WTC11 (cell line): Measurements from ENCODE around the gene AMN.

ENCODE experiments used
- CDX4 ChIP-seq: fragments of 250-450 bp; sonication (Bioruptor Pico); IDR thresholded peaks from 2 replicates; pipeline ENCODE4 v1.9.0; 2021; ENCODE audit warnings: moderate library complexity, mild to moderate bottlenecking, inconsistent platforms, borderline replicate concordance
- CTCF ChIP-seq: fragments of 200-600 bp; IDR thresholded peaks from 2 replicates; pipeline ENCODE4 v1.8.0; 2022; ENCODE audit warnings: antibody characterized with exemption
- GABPB1 ChIP-seq: sonication (generic); formaldehyde crosslinking; IDR thresholded peaks from 2 replicates; pipeline ENCODE4 v1.8.1; 2023; ENCODE audit warnings: mild to moderate bottlenecking, missing genetic modification reagents
- OVOL2 ChIP-seq: fragments of 250-450 bp; sonication (Bioruptor Pico); IDR thresholded peaks from 2 replicates; pipeline ENCODE4 v1.9.0; 2021; ENCODE audit warnings: mild to moderate bottlenecking, borderline replicate concordance
- TEAD4 ChIP-seq: sonication (generic); formaldehyde crosslinking; IDR thresholded peaks from 2 replicates; pipeline ENCODE4 v1.8.0; 2022; ENCODE audit warnings: mild to moderate bottlenecking, missing genetic modification reagents
- TP53 ChIP-seq: sonication (generic); formaldehyde crosslinking; IDR thresholded peaks from 2 replicates; pipeline ENCODE4 v1.8.1; 2023; ENCODE audit warnings: mild to moderate bottlenecking, missing genetic modification reagents
- ZNF121 ChIP-seq: sonication (generic); formaldehyde crosslinking; IDR thresholded peaks from 2 replicates; pipeline ENCODE4 v1.8.0; 2023; ENCODE audit warnings: missing genetic modification reagents
- ZNF232 ChIP-seq: sonication (generic); formaldehyde crosslinking; IDR thresholded peaks from 2 replicates; pipeline ENCODE4 v1.8.0; 2022; ENCODE audit warnings: mild to moderate bottlenecking, missing genetic modification reagents
- TF ChIP-seq, protein P1 (sequence below): sonication (generic); formaldehyde crosslinking; conservative IDR thresholded peaks from 2 replicates; pipeline ENCODE4 v1.8.1; 2022; ENCODE audit warnings: mild to moderate bottlenecking, missing genetic modification reagents
- TF ChIP-seq, protein P2 (sequence below): sonication (generic); formaldehyde crosslinking; IDR thresholded peaks from 2 replicates; pipeline ENCODE4 v1.8.0; 2022; ENCODE audit warnings: mild to moderate bottlenecking, missing genetic modification reagents
- TF ChIP-seq, protein P3 (sequence below): sonication (generic); formaldehyde crosslinking; IDR thresholded peaks from 2 replicates; pipeline ENCODE4 v1.8.0; 2023; ENCODE audit warnings: mild to moderate bottlenecking, missing genetic modification reagents
- TF ChIP-seq, protein P4 (sequence below): fragments of 250-450 bp; sonication (Bioruptor Pico); conservative IDR thresholded peaks from 2 replicates; pipeline ENCODE4 v1.9.0; 2021; ENCODE audit warnings: mild to moderate bottlenecking

GRCh38 chr14:102923925-102924486 is 1.5 kb downstream of the AMN start:
- TF ChIP-seq OVOL2 (CRISPR knock-in tag) = no peak
- TF ChIP-seq, protein P1, sequence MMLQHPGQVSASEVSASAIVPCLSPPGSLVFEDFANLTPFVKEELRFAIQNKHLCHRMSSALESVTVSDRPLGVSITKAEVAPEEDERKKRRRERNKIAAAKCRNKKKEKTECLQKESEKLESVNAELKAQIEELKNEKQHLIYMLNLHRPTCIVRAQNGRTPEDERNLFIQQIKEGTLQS (CRISPR knock-in tag) = no peak
- TF ChIP-seq, protein P2, sequence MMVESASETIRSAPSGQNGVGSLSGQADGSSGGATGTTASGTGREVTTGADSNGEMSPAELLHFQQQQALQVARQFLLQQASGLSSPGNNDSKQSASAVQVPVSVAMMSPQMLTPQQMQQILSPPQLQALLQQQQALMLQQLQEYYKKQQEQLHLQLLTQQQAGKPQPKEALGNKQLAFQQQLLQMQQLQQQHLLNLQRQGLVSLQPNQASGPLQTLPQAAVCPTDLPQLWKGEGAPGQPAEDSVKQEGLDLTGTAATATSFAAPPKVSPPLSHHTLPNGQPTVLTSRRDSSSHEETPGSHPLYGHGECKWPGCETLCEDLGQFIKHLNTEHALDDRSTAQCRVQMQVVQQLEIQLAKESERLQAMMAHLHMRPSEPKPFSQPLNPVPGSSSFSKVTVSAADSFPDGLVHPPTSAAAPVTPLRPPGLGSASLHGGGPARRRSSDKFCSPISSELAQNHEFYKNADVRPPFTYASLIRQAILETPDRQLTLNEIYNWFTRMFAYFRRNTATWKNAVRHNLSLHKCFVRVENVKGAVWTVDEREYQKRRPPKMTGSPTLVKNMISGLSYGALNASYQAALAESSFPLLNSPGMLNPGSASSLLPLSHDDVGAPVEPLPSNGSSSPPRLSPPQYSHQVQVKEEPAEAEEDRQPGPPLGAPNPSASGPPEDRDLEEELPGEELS (CRISPR knock-in tag) = no peak
- TF ChIP-seq CTCF = no peak
- TF ChIP-seq, protein P3, sequence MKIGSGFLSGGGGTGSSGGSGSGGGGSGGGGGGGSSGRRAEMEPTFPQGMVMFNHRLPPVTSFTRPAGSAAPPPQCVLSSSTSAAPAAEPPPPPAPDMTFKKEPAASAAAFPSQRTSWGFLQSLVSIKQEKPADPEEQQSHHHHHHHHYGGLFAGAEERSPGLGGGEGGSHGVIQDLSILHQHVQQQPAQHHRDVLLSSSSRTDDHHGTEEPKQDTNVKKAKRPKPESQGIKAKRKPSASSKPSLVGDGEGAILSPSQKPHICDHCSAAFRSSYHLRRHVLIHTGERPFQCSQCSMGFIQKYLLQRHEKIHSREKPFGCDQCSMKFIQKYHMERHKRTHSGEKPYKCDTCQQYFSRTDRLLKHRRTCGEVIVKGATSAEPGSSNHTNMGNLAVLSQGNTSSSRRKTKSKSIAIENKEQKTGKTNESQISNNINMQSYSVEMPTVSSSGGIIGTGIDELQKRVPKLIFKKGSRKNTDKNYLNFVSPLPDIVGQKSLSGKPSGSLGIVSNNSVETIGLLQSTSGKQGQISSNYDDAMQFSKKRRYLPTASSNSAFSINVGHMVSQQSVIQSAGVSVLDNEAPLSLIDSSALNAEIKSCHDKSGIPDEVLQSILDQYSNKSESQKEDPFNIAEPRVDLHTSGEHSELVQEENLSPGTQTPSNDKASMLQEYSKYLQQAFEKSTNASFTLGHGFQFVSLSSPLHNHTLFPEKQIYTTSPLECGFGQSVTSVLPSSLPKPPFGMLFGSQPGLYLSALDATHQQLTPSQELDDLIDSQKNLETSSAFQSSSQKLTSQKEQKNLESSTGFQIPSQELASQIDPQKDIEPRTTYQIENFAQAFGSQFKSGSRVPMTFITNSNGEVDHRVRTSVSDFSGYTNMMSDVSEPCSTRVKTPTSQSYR (CRISPR knock-in tag) = no peak
- TF ChIP-seq ZNF232 (CRISPR knock-in tag) = no peak
- no peak for TF ChIP-seq ZNF121
- TF ChIP-seq, protein P4, sequence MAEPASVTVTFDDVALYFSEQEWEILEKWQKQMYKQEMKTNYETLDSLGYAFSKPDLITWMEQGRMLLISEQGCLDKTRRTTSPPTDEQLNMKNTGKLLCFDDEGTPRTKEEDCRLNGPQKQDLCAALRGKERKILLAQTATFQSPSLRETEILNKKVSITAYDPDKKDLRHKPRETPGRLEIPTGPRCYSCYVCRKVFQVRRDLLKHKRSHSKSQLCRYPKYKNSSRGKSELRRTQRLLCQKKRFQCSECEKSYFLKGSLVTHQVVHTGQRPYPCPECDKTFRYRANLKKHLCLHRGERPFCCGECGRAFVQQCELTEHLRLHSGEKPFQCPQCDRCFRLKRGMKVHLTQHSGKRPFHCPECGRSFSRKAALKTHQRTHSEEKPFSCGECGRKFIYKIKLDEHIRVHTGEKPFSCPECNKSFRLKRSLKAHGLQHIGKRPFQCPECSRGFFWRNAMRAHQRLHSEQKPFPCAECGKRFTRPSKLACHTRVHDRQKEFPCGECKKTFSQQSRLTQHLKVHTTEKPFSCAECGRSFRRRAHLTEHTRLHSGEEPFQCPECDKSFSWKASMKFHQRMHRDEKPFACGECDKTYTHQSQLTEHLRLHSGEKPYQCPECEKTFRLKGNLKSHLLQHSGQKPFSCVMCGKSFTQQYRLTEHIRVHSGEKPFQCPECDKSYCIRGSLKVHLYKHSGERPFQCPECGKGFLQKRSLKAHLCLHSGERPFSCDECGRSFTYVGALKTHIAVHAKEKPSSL (CRISPR knock-in tag) = no peak
- no peak for TF ChIP-seq GABPB1 (CRISPR knock-in tag)
- no peak for TF ChIP-seq CDX4 (CRISPR knock-in tag)
- TF ChIP-seq TP53 (CRISPR knock-in tag) = no peak
- TF ChIP-seq TEAD4 (CRISPR knock-in tag) = no peak
